Hepatocyte (in vitro differentiated cells): ENCODE data around the gene MON1A.

Source experiments
- EZH2 ChIP-seq: fragments of 200-600 bp; sonication (generic); IDR thresholded peaks from 2 replicates; pipeline ENCODE4 v1.6.1; 2016; ENCODE audit warnings: antibody characterized with exemption, mild to moderate bottlenecking, borderline replicate concordance
- EZH2phosphoT487 ChIP-seq: fragments of 200-600 bp; sonication (generic); IDR thresholded peaks from one replicate; pipeline ENCODE4 v1.6.1; 2018; ENCODE audit warnings: antibody characterized with exemption, mild to moderate bottlenecking, low read depth, moderate library complexity; ENCODE audit not compliant: unreplicated experiment, severe bottlenecking
- TF ChIP-seq, protein P1 (sequence below): fragments of 200-600 bp; sonication (generic); IDR thresholded peaks from 2 replicates; pipeline ENCODE4 v1.5.1; 2016; ENCODE audit warnings: antibody characterized with exemption, mild to moderate bottlenecking; ENCODE audit not compliant: poor library complexity

GRCh38 chr3:49929291-49930167 is at the start of gene MON1A:
- TF ChIP-seq, protein P1, sequence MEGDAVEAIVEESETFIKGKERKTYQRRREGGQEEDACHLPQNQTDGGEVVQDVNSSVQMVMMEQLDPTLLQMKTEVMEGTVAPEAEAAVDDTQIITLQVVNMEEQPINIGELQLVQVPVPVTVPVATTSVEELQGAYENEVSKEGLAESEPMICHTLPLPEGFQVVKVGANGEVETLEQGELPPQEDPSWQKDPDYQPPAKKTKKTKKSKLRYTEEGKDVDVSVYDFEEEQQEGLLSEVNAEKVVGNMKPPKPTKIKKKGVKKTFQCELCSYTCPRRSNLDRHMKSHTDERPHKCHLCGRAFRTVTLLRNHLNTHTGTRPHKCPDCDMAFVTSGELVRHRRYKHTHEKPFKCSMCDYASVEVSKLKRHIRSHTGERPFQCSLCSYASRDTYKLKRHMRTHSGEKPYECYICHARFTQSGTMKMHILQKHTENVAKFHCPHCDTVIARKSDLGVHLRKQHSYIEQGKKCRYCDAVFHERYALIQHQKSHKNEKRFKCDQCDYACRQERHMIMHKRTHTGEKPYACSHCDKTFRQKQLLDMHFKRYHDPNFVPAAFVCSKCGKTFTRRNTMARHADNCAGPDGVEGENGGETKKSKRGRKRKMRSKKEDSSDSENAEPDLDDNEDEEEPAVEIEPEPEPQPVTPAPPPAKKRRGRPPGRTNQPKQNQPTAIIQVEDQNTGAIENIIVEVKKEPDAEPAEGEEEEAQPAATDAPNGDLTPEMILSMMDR = peak; percentile 42
- no peak for TF ChIP-seq EZH2phosphoT487
- no peak for TF ChIP-seq EZH2
